Fibroblast of skin of abdomen (primary cell): ENCODE data around the gene TLX3. TPM values are rescaled to one million over a fixed set of nuclear protein-coding genes. Genes with fewer than 3 reads are reported as not detected.
"Not testable (repeated sequence)": the region's sequence is repeated elsewhere in the genome, so short reads cannot be mapped to it uniquely, and the experiment has no call there.

ENCODE experiments used
- DNase-seq: peaks from one replicate; pipeline ENCODE4 v3.0.0-alpha.2; 2013
- polyA plus RNA-seq, 2 experiments: library from polyadenylated mRNA; unstranded; fragments of 120-200 nt; gene quantifications; one replicate each; pipeline ENCODE4 v1.2.1, GENCODE V29; 2013; ENCODE audit not compliant: insufficient read length in 2 of 2

TLX3 gene
- polyA plus RNA-seq (2013, experiment 1 of 2; ENCODE audit: insufficient read length): not detected
- not detected for polyA plus RNA-seq (2013, experiment 2 of 2; ENCODE audit: insufficient read length)

DNA sequence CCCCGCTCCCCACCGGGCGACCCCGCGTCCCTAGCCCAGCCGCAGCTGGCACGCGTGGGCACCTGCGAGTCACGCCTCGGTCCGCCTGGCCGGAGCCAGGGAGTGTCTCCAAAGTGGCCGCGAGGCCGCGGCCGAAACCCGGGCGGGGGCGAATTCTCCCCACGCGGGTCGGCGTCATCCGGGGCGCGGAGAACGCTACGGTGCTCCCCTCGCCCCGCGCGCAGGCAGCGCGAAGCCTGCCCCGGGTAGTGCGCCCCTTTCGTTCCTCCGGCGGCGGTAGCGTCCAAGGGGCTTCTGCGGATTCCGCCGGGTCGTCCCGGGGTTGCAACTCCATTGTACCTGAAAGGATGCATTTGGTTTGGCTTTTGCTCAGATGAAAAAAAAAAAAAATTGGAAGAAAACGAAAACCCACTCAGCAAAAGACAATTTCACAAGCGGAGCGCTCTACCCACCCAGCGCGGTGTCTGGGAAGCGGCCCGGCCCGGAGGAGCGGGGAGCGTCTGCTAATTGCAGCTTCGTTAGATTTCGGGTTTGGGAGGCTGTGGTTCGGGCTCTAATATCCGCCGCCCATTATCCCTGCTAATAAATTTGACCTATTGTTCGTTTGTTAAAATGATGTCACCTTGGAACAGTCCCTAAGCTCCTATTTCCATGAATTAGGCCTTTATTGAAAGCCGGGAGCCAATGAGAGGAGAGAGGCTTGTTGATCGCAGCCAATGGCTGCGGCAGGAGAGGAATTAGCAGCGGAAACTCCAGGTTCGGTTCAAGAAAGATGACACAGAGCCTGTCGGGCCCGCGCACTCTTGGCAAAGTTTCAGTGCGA is at the start of gene TLX3:
Gene TLX3, plus strand, starts transcription at position 796 of the 823 bp plus-strand sequence. CDS start 118 bp downstream, outside the sequence.
- peak; percentile 42 for DNase-seq

DNA sequence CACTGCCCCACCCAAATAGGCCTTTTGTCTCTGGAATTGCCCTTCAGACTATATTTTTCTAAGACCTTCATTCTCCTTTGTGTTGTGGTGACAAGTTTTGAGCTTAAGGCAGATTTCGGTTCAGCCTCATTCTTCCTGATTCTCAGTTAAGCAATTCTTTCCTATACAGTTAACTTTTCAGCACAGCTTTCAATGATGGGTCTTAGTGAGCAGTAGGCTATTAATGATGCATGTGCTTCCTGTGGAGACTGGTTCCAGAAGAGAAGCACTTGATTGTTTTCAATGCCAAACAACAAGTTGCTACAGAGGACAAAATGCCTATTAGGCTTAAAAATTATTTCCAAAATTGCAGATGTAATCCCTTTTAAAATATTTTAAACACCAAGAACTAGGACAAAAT is 47.7 kb upstream of the TLX3 start:
- DNase-seq: no peak

DNA sequence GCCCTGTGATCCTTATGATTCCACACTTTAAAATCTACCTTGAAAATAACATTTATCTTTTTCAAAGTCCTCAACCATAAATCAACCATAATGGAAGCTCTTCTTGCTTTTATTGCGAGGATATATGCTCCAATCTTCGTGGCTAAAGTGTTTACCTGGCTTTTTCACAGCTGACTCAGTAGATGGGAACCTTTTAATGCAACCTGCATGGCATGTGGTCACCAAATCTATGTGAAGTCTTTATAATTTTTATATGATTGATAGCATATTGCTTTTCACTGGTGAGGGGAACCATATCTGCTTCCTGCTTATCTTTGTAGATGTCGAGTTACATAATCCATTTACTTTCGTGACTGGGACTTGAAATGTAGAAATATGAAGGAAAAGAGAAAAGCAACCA is 47.1 kb upstream of the TLX3 start:
- no peak for DNase-seq

DNA sequence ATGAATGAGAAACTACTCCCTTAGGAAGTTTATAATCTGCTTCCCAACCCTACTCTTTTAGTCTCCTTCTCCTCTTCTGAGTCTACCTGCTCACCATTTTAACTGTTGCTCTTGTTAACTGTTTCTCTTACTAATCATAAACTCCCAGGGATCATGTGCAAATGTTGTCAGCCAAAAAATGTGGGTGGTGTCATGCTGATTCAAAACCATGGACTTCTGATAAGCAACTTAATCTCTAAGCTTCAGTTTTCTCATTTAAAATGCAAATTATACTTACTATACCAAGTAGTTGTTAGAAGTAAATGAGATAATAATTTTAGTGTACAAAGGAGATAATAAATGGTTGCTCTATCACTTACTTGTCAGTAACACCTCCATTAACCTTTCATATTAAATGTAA is 45.9 kb upstream of the TLX3 start:
- DNase-seq: no peak

DNA sequence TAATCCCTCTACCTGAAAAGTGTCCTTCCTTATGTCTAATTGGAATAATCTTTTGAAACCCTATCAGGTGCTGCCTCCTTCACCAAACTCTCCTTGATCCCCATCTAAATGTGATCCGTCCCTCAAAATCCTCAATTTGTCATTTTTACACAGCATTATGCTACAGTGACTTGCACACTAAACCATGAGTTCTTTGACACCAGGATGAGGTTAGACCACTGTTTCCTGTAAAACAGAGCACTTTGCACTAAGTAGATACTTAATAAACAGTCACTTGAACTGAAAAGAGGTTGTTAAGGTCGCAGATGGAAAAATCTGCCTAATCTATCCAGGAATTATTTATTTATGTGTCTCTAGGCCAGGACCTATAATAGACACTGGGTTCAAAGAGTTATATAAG is 44.2 kb upstream of the TLX3 start:
- DNase-seq: no peak

DNA sequence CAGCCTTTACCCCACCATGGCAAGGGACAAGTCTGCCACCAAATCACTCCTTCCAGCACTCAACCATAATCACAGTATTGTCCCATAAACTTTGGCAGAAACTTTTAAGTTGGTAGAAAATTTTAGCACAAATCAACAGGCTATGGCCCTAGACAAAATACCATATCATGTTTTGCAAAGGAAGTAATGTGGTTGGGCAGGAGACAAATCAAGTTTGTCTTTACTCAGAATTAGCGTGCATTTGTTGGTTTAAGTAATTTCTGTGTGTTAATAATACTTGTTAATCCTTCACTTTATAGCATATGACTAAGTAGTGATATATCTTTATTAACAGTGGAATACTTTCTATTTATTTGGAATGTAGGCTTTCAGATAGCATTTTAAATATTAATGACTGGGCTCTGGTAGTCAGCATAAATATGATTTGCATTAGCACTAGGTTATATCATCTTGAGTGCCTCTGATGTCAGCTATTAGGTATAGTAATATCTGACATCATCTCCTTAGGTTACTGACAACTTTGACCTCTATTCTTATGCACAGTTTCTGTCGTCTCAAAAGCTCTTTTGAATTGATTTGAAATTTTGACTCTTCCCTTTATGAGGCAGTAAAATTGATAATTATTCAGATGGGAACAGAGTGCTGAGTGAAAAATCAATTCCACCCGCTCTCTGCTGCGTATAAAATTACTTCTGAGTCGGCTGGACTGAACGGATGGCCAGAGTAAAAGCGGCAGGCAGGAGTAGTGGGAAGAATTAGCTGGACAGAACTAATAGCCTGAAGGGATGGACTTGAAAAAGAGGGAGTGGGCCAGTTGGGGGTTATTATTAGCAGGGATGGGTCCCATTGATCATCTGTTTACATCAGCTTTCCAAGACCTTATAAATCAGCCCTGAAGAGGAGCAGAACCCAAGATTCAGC is 40.1 kb upstream of the TLX3 start:
- peak; percentile 4 for DNase-seq

DNA sequence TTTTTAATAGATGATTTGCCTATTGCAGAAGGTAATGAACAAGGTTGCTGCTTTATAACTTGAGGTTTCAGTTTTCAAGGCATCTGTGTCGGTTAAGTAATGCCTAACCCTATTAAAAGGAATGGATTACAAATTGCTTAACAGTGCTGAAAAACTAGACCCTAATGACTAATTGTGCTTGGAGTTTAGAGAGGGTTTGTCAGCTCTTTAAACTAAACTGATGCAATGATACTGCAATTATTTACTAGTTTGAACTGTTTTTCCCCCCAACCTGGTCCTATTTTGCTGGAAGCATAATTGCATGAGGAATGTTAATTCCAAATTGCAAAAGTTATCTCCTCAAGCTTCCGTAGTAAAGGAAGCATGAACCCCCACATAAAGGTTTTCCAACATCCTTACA is 39.3 kb upstream of the TLX3 start:
- DNase-seq: peak; percentile 92

DNA sequence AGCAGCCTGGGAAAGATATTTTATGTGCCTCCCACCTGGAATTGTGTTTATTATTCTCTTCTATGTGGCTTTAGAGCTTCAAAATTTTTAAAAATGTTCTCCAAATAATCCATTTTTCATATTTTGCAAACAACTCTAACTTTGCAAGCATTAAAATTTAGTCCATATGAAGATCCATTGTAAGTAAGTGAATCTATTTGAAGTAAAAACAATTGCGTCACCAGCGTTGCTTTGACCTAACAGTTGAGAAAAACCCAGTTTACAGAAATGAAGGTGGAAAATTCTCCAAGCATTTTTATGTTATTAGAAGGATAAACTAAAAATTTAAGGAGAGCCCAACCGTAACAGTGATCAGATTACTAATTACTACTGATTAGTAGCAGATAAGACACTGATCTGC is 38.9 kb upstream of the TLX3 start:
- DNase-seq: no peak

DNA sequence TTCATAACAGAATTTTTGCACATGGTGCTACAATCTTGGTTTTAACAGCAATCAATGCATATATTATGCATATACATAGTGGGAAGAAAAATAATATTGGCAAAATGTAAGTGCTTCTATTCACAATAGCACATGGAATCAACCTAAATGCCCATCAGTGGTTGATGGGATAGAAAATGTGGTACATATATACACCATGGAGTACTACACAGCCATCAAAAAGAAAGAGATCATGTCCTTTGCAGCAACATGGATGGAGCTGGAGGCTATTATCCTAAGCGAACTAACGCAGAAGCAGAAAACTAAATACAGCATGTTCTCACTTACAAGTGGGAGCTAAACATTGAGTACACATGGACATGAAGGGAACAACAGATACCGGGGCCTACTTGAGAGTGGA is 37.2 kb upstream of the TLX3 start:
- DNase-seq: no peak

DNA sequence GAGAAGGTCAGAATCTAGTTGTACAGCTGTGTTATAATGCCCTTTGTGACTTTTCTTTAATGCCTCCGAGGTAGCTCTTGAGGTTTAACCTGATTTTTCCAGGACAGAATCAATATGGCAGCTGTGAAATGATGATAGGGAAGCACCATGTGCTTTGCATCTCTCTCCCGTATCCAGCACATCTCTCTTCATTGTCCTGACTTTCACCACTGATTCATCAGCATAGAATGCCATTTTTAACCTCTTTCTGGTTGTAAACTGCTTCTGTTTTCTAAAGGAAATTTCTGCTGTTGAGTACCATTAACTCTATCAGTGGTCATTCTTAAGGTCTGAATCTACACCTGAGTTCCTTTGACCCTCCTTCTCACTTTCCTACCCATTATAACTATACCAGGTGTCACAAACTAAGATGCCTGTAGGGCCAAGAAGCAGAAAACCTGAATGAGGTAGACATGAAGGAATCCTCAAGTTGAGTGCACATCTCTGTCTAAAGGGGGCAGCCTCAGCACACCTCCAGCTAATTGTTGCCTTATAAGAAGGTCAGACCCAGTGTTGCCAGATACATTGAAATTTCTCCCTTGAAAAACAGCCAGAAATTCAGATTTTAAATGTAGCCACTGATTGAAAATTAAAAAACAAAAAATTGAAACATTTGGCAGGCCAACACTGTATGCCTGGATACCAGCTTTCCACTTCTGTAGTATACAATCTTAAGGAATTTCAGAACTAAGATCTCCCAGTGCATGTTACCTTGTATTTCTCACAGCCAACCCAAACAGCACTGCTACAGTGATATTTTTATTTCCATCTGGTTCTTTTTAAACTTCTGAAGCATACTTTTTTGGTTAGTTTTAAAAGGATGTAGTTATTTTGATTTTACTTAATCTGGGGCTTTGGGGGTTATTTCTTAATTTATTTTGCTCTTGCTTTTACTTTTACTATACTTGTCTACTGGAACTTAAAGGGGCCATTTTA is 35.8 kb upstream of the TLX3 start:
- DNase-seq: peak; percentile 48

DNA sequence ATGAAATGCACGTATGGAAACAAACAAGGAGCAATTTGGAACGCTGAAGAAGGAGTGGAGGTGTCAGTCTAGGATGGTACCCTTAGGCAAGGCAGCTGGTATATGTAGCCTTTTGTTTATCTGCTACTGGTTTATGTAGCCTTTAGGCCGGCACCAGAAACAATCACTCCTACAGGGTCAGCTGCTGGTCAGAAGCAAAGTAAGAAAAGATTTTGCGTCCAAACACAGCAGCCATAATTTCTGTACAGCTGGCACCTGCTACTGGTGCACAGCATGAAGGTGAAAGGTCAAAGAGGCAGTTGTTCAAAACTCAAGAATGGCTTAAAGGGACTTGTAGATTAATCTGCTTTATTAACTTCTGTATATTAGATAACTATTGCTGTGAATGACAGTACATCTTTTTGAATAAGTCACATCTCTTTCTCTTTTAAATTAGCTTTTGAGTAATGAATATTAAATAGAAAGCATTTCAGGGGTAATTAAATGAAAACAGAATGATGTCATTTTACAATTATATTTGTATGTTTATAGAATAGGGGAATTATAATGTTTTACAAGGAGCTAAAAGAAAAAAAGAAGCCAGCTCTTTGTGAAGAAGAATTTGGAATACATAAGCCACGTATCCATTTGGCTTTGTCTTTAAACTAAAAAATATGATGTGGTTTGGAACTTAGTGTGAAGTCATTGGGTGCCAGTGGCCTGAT is 33.1 kb upstream of the TLX3 start:
- no peak for DNase-seq

DNA sequence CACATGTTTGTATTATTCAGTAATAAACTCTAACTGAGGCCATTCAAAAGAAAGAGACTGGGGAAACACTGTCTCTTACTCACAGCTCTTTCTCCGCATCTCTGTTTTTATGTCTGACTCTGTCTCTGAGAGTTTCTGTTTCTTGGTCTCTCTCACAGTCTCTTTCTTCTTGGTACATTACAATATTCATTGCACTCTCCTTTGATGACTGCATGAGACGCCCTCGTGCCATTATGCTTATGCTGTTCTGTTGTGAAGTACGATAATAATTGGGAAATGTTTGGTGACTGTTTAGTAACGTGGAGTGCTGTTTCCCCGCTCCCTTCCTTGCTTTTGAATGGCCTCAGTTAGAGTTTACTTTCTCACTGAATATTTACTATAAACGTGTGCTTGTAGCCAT is 25.3 kb upstream of the TLX3 start:
- no peak for DNase-seq

DNA sequence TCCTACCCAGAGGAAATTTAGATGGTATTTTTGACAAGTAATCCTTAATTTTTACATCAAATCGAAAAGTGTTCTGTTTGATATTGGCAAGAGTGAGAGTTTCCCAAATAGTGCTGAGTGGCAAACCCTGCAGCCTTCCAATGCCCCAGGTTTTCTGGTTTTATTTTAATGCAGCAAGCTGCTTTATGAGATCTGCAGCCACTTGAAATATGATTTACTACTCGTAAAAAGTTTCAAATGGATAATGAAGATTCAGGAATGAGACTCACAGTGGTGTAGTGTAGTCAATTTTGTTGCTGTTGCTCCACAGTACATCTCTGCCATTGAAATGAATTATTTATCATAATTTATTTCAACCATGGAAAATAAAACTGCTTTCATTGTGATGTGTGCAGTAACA is 23.6 kb upstream of the TLX3 start:
- no peak for DNase-seq

DNA sequence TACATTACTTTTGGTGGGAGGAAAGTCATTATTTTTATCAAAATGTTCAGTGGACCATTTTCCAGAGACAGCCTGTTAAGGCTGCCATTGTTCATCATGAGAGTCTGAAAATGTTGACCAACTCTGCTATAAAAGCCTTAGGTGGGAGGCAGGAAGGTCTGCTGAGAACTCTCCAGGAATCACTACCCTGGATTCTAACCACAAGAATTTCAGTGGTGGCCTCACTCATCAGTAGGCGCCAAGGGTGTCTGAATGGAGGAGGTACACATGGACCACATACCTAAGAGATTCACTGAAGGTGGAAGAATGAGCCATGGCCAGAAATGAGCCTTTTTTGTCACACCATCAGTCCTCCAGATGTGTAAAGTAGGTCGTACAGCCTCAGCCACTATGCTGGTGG is 21.0 kb upstream of the TLX3 start:
- DNase-seq: peak; percentile 51

DNA sequence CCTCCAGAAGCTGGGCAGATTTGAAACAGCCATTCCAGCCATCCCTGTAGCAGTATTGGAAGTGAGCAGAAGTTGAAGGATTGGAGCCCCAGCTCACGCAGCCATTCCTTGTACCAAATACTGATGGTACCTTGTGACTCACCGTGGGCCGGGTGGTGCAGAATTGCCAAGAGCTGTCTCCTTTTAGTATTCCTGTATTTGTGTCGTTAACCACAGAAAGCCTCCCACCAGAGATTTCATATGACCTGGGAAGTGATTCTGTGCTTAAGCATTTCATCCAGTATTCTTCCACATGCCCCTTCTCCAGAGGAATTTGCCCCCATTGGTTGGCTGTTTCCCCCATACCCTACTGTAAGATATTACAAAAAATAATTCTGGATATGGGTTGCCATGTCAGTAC is 17.7 kb upstream of the TLX3 start:
- no peak for DNase-seq

DNA sequence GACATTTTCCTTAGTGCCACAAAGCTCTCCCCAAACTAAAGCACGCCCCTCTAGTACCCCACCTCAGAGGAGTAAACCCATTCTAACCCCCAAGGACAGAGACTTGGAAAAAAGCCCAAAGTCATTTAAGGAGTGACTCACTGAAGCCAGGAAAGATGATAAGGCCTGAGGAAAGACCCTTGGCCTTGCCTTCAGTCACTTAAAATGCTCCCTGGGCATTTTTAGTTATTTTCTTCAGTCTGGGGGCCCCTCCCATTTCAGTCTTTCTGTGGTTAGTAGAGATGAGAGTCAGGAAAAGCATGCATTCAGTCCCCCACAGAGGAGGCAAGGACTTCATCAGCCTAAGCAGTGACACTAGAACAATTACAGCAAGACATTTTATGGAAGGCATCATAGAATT is 13.7 kb upstream of the TLX3 start:
- DNase-seq: no peak

DNA sequence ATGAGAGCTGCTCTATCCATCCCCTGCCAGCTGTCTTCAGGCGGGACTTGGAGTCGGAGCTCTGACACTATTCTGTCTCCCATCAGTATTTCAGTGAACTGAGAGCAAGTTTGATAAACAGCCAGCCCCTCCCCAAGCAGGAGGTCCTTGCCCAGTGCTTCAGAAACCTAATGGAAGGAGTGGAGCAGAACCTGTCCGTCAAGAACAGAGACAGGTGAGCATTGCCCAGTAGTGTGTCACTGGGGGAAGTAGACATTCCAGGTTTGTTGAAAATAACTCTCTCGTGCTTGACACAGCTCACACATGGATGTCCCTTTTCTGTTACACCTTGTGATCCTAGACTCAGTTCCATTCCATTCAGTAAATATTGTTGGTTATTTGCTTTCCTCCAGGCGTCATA is 13.2 kb upstream of the TLX3 start:
- DNase-seq: no peak

DNA sequence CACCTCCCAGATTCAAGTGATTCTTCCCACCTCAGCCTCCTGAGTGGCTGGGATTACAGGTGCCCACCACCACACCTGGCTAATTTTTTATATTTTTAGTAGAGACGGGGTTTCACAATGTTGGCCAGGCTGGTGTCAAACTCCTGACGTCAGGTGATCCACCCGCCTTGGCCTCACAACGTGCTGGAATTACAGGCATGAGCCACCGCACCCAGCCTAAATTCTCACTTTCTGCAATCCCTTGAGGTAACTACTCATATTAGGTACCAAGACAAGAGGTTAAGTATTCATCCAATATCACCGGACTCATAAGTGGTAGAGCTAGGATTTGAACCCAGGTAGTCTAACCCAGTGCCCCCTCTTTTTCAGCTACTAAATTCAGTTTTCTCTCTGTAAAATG is 11.1 kb upstream of the TLX3 start:
- DNase-seq: not testable (repeated sequence)

DNA sequence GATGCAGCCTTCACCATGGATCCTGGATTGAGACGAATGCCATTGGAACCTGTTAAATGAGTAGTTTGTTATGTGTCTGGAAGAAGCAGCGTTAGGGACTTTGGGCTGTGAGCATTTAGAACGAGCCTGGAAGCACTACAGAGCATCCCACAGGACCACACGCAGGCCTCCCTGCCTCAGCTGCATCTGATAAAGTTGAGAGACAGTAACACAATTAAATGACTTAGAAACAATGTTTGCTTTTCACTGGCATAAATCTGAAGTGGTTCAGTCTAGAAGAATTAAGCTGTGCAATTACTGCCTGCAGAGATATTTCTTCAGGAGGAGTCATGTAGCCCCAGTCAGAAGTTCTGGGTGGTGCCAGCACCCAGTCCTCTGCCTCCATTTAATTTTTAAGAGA is 9.8 kb upstream of the TLX3 start:
- no peak for DNase-seq

DNA sequence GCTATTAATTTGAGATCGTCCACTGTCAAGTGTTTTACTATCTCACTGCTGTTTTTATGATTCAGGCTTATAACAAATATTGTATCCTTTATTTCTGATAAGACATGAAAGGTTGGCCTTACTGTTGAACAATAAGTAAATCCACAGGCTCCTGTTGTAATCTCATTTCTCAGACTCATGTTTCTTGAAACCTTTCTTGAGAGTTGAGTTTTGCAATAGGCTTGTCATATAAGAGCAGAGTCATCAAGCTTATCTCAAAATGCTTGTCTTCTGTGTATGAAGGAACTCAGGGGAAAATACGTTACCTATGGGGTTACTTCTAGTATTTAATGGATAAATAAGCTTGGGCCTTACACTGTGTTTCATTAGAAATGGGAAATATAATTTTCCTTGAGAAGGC is 9.2 kb upstream of the TLX3 start:
- no peak for DNase-seq

DNA sequence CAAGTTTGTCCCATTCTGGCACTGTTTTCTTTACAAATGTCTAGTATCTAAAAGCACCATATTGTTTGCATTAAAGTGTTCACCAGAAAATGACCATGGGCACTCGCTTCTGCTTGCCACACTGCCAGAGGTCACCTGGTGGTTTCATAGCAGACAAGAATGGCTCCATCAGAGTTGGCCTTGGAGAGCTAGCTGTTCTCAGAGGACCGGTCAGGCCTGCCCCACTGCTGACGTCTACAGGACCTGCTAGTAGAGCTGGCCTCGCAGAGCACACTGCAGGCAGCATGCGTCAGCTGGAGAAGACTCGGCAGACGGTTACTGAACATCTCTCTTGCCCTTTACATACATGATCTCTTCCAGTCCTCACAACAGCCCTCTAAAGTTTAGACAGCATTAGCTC is 8.7 kb upstream of the TLX3 start:
- DNase-seq: no peak

DNA sequence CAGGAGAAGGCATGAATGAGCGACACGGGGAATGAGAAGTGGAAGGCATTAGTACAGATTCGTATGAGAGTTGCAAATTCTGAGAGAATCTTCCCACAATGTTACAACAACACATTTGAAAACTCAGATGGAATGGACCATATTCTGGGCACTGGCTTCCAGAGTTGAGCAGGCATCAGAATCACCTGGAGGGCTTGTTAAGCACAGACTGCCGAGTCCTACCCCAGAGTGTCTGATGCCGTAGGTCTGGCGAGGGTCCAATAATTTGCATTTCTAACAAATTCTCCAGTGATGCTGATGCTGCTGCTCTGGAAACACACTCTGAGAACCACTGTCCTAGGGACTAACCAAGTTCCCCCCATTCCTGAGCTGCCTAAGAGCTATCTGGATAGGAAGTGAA is 2.9 kb upstream of the TLX3 start:
- DNase-seq: no peak
